Thyroid gland (tissue), 4 donors: ENCODE data around the gene ZNF865. TPM values are rescaled to one million over a fixed set of nuclear protein-coding genes. Genes with fewer than 3 reads are reported as not detected.

Source experiments
- DNase-seq, 2 donors: peaks; one replicate each; pipeline ENCODE4 v3.0.0-alpha.2; 2019
- H3K27ac ChIP-seq, 3 donors: fragments of 200-600 bp; sonication (generic); 1 replicate in 2 of 3; 2 replicates in 1 of 3; pipeline ENCODE4 v1.5.1; 2016 to 2019; ENCODE audit warnings: mild to moderate bottlenecking in 1 of 3, moderate library complexity in 1 of 3
- H3K27me3 ChIP-seq: fragments of 200-600 bp; sonication (generic); one replicate; pipeline ENCODE4 v1.5.1; 2019
- H3K36me3 ChIP-seq, 2 donors: fragments of 200-600 bp; sonication (generic); one replicate each; pipeline ENCODE4 v1.5.1; 2016 to 2019
- H3K4me1 ChIP-seq, 2 donors: fragments of 200-600 bp; sonication (generic); one replicate each; pipeline ENCODE4 v1.5.1; 2017 to 2019
- H3K4me3 ChIP-seq, 3 donors: fragments of 200-600 bp; sonication (generic); replicated peaks in 1 of 3; 1 replicate in 2 of 3; 2 replicates in 1 of 3; pipeline ENCODE4 v1.5.1; 2016; ENCODE audit warnings: mild to moderate bottlenecking in 1 of 3
- H3K9me3 ChIP-seq: fragments of 200-600 bp; sonication (generic); one replicate; pipeline ENCODE4 v1.5.1; 2017
- POLR2A ChIP-seq, 2 donors: fragments of 450-650 bp; IDR thresholded peaks; one replicate each; pipeline ENCODE4 v1.6.1; 2017; ENCODE audit warnings: antibody characterized with exemption in 2 of 2, mild to moderate bottlenecking in 2 of 2, moderate library complexity in 1 of 2
- WGBS, 2 donors: methylation state at CpG; one replicate each; pipeline ENCODE4 v1.1.5; 2017; 5-methylcytosine and 5-hydroxymethylcytosine counted together
- intact Hi-C: fragments of 100-400 bp; cut with DNase I; formaldehyde crosslinking; loops from one replicate; pipeline ENCODE4 v1.15.1; 2023
- total RNA-seq, 4 donors: library from RNA; depleted of rRNA; stranded (reverse); fragments of >200 nt; gene quantifications; one replicate each; pipeline ENCODE4 v1.2.3, GENCODE V29; 2016
- TF ChIP-seq, protein P1 (sequence below), 6 experiments: fragments of 200-600 bp in 3 of 6; fragments of 450-650 bp in 3 of 6; sonication (generic) in 3 of 6; IDR thresholded peaks; one replicate each; pipeline ENCODE4 v1.5.1; 2016 to 2019; ENCODE audit warnings: antibody characterized with exemption in 6 of 6, mild to moderate bottlenecking in 2 of 6, inconsistent platforms in 1 of 6, moderate library complexity in 1 of 6

Gene ZNF865
- total RNA-seq, 4 donors from 2014 or later = 5.5 to 12.6 (median 9.1) TPM

DNA sequence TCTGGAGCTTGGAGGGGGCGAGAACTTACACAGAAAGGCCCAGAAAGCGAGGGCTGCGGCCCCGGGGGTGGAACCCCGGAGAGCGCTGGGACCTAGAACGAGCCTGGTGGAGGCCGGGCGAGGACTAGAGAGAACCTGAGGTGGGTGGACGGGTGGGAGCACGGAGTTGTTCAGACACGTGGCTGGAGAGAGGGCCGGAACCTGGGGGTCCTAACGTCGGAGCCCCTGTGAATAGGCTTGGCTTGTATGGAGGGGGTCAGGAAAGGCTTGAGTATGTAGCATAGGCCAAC lies 38.4 kb downstream of the ZNF865 start:
- intact Hi-C loops = no loop called here
- WGBS, 2 donors = 1 to 2% methylated on average over 15 of the region's 15 CpGs
- H3K4me1 ChIP-seq = peaks cover 37 to 55% of the 10 kb centered on the region in 2 donors

DNA sequence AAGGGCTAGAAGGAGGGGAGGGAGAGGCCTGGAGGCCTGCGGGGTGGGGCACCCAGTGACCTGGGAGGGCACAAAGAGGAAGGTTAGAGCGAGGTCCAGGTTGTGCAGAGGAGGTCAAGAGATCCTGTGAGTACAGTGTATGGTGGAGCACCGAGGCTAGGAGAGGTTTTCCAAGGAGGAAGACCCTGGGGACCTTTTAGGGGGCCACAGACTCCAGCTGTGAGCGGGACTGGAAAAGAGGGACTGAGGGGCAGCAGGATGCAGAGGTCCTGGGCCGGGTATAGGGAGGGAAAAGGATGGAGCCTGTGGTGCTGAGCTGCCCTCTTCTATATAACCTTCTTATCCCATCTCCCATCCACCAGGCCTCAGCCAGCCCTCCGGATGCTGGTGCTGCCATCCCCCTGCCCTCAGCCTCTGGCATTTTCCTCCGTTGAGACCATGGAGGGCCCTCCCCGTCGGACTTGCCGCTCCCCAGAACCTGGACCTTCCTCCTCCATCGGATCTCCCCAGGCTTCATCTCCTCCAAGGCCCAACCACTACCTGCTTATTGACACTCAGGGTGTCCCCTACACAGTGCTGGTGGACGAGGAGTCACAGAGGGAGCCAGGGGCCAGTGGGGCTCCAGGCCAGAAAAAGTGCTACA lies 38.9 kb downstream of the ZNF865 start:
- WGBS, 2 donors = 51 to 58% methylated on average over 12 of the region's 12 CpGs
- DNase-seq = no peak
- intact Hi-C loops = no loop called here
- Histone ChIP-seq H3K27ac (peak overlapping the region in 1 of 3 donors; percentile 93), H3K27me3 (no peaks in the 10 kb centered on the region), H3K36me3 (peaks cover 0 to 5% of the 10 kb centered on the region in 2 donors), H3K4me1 (peaks cover 42 to 58% of the 10 kb centered on the region in 2 donors), H3K4me3 (peak overlapping the region in 2 of 3 donors; percentile 34 to 84), H3K9me3 (no peaks in the 10 kb centered on the region)
- TF ChIP-seq, protein P1, sequence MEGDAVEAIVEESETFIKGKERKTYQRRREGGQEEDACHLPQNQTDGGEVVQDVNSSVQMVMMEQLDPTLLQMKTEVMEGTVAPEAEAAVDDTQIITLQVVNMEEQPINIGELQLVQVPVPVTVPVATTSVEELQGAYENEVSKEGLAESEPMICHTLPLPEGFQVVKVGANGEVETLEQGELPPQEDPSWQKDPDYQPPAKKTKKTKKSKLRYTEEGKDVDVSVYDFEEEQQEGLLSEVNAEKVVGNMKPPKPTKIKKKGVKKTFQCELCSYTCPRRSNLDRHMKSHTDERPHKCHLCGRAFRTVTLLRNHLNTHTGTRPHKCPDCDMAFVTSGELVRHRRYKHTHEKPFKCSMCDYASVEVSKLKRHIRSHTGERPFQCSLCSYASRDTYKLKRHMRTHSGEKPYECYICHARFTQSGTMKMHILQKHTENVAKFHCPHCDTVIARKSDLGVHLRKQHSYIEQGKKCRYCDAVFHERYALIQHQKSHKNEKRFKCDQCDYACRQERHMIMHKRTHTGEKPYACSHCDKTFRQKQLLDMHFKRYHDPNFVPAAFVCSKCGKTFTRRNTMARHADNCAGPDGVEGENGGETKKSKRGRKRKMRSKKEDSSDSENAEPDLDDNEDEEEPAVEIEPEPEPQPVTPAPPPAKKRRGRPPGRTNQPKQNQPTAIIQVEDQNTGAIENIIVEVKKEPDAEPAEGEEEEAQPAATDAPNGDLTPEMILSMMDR (IDR thresholded peaks at IDR 0.05) = no peak
- no peak for TF ChIP-seq POLR2A (IDR thresholded peaks at IDR 0.05)

More for the DNA sequence above, 38.4 kb downstream of the ZNF865 start:
- DNase-seq = no peak
- Histone ChIP-seq H3K27ac (peak overlapping the region; percentile 31 to 96 (median 93)), H3K27me3 (no peaks in the 10 kb centered on the region), H3K9me3 (no peaks in the 10 kb centered on the region), H3K4me3 (peak overlapping the region; percentile 34 to 84 (median 60)), H3K36me3 (peaks cover 0 to 5% of the 10 kb centered on the region in 2 donors)
- no peak for TF ChIP-seq POLR2A (IDR thresholded peaks at IDR 0.05)
- TF ChIP-seq, protein P1 (IDR thresholded peaks at IDR 0.05) = no peak

DNA sequence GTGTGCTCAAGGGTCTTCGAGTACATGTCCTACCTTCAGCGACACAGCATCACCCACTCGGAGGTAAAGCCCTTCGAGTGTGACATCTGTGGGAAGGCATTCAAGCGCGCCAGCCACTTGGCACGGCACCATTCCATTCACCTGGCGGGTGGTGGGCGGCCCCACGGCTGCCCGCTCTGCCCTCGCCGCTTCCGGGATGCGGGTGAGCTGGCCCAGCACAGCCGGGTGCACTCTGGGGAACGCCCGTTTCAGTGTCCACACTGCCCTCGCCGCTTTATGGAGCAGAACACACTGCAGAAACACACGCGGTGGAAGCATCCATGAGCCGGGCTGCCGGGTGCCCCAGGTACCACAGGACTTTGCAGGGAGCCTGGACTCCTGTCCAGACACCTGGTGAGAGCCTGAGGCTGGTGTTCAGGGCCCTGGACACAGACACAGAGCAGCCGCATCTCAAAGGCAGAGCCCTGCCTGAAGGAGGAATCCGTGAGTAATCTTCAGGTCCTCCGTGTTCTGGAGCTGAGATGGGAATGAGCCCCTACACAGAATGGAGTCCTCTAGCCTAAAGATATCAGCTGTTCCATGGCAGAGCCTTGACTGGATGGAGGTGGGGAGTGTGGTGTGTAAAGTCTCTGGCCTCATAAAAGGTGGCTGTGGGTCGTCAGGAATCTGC lies 39.5 kb downstream of the ZNF865 start:
- WGBS, 2 donors = 79 to 89% methylated on average over 8 to 11 of the region's 28 CpGs
- H3K4me1 ChIP-seq = peaks cover 40 to 53% of the 10 kb centered on the region in 2 donors
- no peak for DNase-seq

DNA sequence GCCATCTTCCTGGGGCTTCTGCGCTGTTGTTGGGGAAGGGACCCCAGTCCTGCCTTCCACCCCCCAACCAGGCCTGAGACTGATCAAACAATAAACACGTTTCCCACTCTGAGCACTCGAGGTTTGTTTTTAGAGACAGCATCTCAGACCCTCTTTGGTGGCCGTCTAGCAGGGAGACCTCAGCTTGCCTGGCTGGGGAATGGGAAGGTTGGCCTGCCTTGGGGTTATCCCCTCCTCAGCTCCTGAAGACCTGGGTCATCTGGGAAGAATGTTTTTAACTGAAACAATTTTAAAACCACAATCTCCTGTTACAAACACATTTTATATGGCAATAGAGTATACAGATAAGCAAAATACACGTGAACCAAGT lies 40.0 kb downstream of the ZNF865 start:
- Histone ChIP-seq H3K9me3 (no peaks in the 10 kb centered on the region), H3K27me3 (no peaks in the 10 kb centered on the region), H3K4me1 (peaks cover 35 to 48% of the 10 kb centered on the region in 2 donors), H3K4me3 (no peak overlapping the region), H3K27ac (no peak overlapping the region), H3K36me3 (peaks cover 0 to 5% of the 10 kb centered on the region in 2 donors)
- intact Hi-C loops = no loop called here
- 53 to 72% methylated on average over 5 of the region's 5 CpGs for WGBS, 2 donors
- DNase-seq = no peak
- TF ChIP-seq POLR2A (IDR thresholded peaks at IDR 0.05) = no peak

More for the DNA sequence above, 39.5 kb downstream of the ZNF865 start:
- Histone ChIP-seq H3K4me3 (no peak overlapping the region), H3K27ac (no peak overlapping the region), H3K36me3 (peaks cover 0 to 5% of the 10 kb centered on the region in 2 donors), H3K27me3 (no peaks in the 10 kb centered on the region), H3K9me3 (no peaks in the 10 kb centered on the region)
- intact Hi-C loops = no loop called here
- TF ChIP-seq POLR2A (IDR thresholded peaks at IDR 0.05) = no peak

DNA sequence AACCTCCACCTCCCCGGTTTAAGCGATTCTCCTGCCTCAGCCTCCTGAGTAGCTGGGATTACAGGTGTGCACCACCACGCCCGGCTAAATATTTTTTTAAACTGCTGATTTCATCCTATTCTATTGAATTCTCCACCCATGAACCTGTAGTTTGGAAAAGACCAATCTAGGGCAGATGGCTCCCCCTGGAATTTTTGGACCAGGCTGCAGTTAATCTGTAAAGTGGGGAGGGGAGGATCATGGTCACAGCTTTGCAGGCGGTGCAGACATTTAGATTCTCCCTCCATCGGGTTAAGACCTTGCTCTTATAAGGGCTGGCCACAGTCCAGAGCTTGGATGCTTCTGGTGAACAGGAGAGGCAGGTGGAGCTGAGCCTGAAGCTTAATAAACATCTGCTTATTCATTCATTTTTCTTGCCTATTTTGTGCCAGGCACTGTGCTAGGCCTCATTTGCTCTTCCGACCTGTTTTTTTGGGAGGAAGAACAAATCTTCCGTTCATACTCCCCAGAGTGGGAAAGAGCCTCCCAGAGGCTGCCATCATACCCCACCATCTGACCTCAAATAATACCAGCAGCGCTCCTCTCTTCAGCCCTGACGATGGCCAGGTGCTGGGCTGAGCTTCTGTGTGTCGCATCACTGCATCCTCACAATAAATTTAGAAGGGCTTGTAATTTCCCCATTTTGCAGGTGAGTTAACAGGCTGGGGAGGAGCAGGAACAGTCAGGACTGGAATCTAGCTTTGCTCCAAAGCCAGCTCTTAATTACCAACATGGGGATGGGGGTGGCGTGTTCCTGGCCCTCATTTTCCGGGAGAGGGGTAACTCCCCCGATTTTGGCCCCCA lies 41.7 kb downstream of the ZNF865 start:
- Histone ChIP-seq H3K27ac (peak overlapping the region; percentile 76 to 84 (median 83)), H3K9me3 (no peaks in the 10 kb centered on the region), H3K36me3 (peaks cover 0 to 5% of the 10 kb centered on the region in 2 donors), H3K27me3 (no peaks in the 10 kb centered on the region), H3K4me3 (peak overlapping the region in 2 of 3 donors; percentile 82 to 93), H3K4me1 (peaks cover 33 to 42% of the 10 kb centered on the region in 2 donors)
- intact Hi-C loops = no loop called here
- 40 to 42% methylated on average over 14 of the region's 14 CpGs for WGBS, 2 donors
- DNase-seq = no peak
- TF ChIP-seq, protein P1 (IDR thresholded peaks at IDR 0.05) = no peak
- no peak for TF ChIP-seq POLR2A (IDR thresholded peaks at IDR 0.05)
